GM23248 (cell line): Measurements from ENCODE around the gene COL28A1. TPM values are rescaled to one million over a fixed set of nuclear protein-coding genes. Genes with fewer than 3 reads are reported as not detected.

Experiments used
- DNase-seq: peaks from one replicate; pipeline ENCODE4 v3.0.0-alpha.2; 2015
- H2AFZ ChIP-seq: fragments of 200-600 bp; sonication (generic); 2 replicates; pipeline ENCODE4 v1.6.1; 2016; ENCODE audit warnings: antibody characterized with exemption
- H3F3A ChIP-seq: fragments of 200-600 bp; sonication (generic); 2 replicates; pipeline ENCODE4 v1.6.1; 2016; ENCODE audit warnings: mild to moderate bottlenecking, antibody characterized with exemption, mixed run types; ENCODE audit not compliant: insufficient read depth
- H3K27ac ChIP-seq: fragments of 200-600 bp; sonication (generic); 2 replicates; pipeline ENCODE4 v1.5.1; 2016; ENCODE audit warnings: mild to moderate bottlenecking
- H3K27me3 ChIP-seq: fragments of 200-600 bp; sonication (generic); replicated peaks from 2 replicates; pipeline ENCODE4 v1.6.1; 2016; ENCODE audit warnings: mild to moderate bottlenecking; ENCODE audit not compliant: insufficient read depth
- H3K36me3 ChIP-seq: fragments of 200-600 bp; sonication (generic); 2 replicates; pipeline ENCODE4 v1.6.1; 2016; ENCODE audit warnings: low read depth, mild to moderate bottlenecking
- H3K4me1 ChIP-seq: fragments of 200-600 bp; sonication (generic); 2 replicates; pipeline ENCODE4 v1.6.1; 2016; ENCODE audit warnings: mild to moderate bottlenecking; ENCODE audit not compliant: insufficient read depth
- H3K4me2 ChIP-seq: fragments of 200-600 bp; sonication (generic); one replicate; pipeline ENCODE4 v1.6.1; 2016; ENCODE audit warnings: mild to moderate bottlenecking; ENCODE audit not compliant: unreplicated experiment
- H3K4me3 ChIP-seq: fragments of 200-600 bp; sonication (generic); 2 replicates; pipeline ENCODE4 v1.5.1; 2016; ENCODE audit warnings: mild to moderate bottlenecking
- H3K79me2 ChIP-seq: fragments of 200-600 bp; sonication (generic); 2 replicates; pipeline ENCODE4 v1.6.1; 2016; ENCODE audit warnings: mild to moderate bottlenecking; ENCODE audit not compliant: insufficient read depth
- H3K9ac ChIP-seq: fragments of 200-600 bp; sonication (generic); 2 replicates; pipeline ENCODE4 v1.6.1; 2016; ENCODE audit warnings: mild to moderate bottlenecking
- H3K9me2 ChIP-seq: fragments of 200-600 bp; sonication (generic); 2 replicates; pipeline ENCODE4 v1.6.1; 2016; ENCODE audit warnings: mixed run types, mild to moderate bottlenecking, moderate library complexity; ENCODE audit not compliant: insufficient read depth
- H3K9me3 ChIP-seq: fragments of 200-600 bp; sonication (generic); one replicate; pipeline ENCODE4 v1.6.1; 2017; ENCODE audit warnings: low read depth
- H4K20me1 ChIP-seq: fragments of 200-600 bp; sonication (generic); 2 replicates; pipeline ENCODE4 v1.6.0; 2016; ENCODE audit not compliant: insufficient read depth
- EZH2 ChIP-seq: fragments of 200-600 bp; sonication (generic); IDR thresholded peaks from 2 replicates; pipeline ENCODE4 v1.6.1; 2018; ENCODE audit warnings: antibody characterized with exemption, mild to moderate bottlenecking; ENCODE audit not compliant: insufficient read depth, poor library complexity, severe bottlenecking
- EZH2phosphoT487 ChIP-seq: fragments of 200-600 bp; sonication (generic); IDR thresholded peaks from 2 replicates; pipeline ENCODE4 v1.6.1; 2018; ENCODE audit warnings: antibody characterized with exemption, moderate library complexity, mild to moderate bottlenecking, low read depth; ENCODE audit not compliant: insufficient read depth
- WGBS, 2 experiments: methylation state at CpG; one replicate each; pipeline ENCODE4 v1.1.6; 2015 to 2017; ENCODE audit warnings: low lambda C conversion rate in 2 of 2, low coverage in 1 of 2; ENCODE audit errors: missing lambda C conversion rate in 2 of 2; 5-methylcytosine and 5-hydroxymethylcytosine counted together
- in situ Hi-C: fragments of 300-500 bp; cut with MboI; formaldehyde crosslinking; loops from 2 replicates; pipeline ENCODE4 v1.15.0; 2020
- polyA plus RNA-seq: library from polyadenylated mRNA; unstranded; fragments of >200 nt; fragmentation: Nextera tagmentation; extraction: Ambion mirVana; gene quantifications from 2 replicates; pipeline ENCODE4 v1.2.1, GENCODE V29; 2016
- total RNA-seq: library from RNA; depleted of rRNA; stranded (reverse); fragments of >200 nt; shearing (Covaris generic); gene quantifications from 2 replicates; pipeline ENCODE4 v1.2.3, GENCODE V29; 2014

COL28A1 gene
- total and polyA plus RNA-seq, 2 experiments from 2014 or later = not detected

DNA sequence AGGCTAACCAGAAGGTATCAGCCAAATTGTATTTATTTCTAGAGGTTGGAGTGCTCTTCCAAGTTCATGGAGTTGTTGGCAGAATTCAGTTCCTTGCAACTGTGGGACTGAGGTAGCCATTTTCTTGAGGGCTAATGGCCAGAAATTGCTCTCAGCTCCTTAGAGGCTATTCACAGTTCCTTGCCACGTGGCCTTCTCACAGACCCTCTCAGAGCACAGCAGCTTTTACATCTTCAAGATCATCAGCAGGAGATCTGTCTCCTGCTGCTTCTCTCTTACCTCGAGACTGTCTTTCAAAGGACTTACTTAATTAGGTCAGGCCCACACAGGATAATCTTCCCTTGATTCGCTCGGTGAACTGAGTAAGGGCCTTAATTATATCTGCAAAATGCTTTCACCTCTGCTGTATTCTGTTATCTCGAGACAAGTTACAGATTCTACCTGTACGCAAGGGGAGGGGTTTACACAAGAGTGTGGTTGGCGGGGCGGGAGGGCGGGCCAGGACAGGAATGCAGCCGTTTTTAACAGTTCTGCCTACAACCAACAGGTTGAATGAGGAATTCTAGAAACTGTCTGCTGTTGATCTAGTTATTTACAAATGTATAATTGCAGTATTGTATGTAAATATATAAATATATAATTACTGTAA is 46.0 kb upstream of the COL28A1 start:
- Histone ChIP-seq H3K4me1 (no peaks in the 10 kb centered on the region), H3K36me3 (no peaks in the 10 kb centered on the region), H3K4me2 (no peak overlapping the region), H4K20me1 (no peaks in the 10 kb centered on the region), H3K27ac (no peak overlapping the region), H3K9me3 (no peaks in the 10 kb centered on the region), H3K27me3 (no peaks in the 10 kb centered on the region), H3K9me2 (no peaks in the 10 kb centered on the region), H3K79me2 (peaks cover 6% of the 10 kb centered on the region; the same call in 1 of the 2 replicates), H3K4me3 (no peak overlapping the region), H3F3A (no peaks in the 10 kb centered on the region), H2AFZ (no peak overlapping the region), H3K9ac (no peak overlapping the region)
- in situ Hi-C loops = no loop called here
- WGBS, 2 experiments = 91 to 93% methylated on average over 10 of the region's 10 CpGs
- TF ChIP-seq EZH2phosphoT487 (no peak), EZH2 (no peak)
- no peak for DNase-seq

DNA sequence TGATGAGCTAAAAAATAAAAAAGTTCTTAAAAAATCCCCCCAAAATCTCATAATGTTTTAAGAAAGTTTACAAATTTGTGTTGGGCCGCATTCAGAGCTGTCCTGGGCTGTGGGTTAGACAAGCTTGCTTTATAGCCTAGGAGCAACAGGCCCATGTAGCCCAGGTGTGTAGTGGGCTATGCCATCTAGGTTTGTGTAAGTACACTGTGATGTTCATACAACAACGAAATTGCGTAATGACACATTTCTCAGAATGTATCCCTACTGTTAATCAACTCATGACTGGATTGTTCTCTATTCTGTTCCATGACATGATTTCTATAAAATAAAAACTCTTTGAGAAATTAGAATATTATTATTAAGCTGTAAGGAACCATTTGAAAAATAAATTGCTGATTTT is 44.0 kb upstream of the COL28A1 start:
- Histone ChIP-seq H3K9me3 (no peaks in the 10 kb centered on the region), H3K4me3 (no peak overlapping the region), H3K4me1 (no peaks in the 10 kb centered on the region), H3K4me2 (no peak overlapping the region), H3K79me2 (peaks cover 26% of the 10 kb centered on the region), H2AFZ (no peak overlapping the region), H3K36me3 (no peaks in the 10 kb centered on the region), H3K9me2 (no peaks in the 10 kb centered on the region), H3K27me3 (no peaks in the 10 kb centered on the region), H4K20me1 (no peaks in the 10 kb centered on the region), H3K27ac (no peak overlapping the region), H3K9ac (no peak overlapping the region), H3F3A (no peaks in the 10 kb centered on the region)
- no peak for TF ChIP-seq EZH2phosphoT487
- no peak for TF ChIP-seq EZH2
- no peak for DNase-seq
- in situ Hi-C loops = no loop called here
- 98 to 100% methylated on average over 3 of the region's 3 CpGs for WGBS, 2 experiments

DNA sequence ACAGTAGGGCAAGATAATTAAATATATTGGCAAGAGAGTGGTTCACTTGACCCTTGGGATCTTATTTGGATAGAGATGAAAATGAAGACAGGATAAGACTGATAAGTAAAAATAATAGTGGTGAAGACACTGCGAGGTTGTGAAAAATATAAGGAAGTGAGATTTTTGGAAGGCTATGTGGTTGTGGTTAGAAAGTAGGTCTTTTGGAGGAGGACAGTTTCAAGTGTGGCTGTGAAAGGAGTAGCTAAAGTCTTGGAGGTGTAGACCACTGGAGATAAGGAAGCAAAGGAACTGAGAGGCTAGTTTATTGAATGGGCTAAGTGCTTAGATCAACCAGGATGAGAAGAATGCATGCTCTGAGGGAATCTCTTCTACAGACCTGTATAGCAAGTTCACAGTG is 42.2 kb upstream of the COL28A1 start:
- Histone ChIP-seq H3K9ac (no peak overlapping the region), H3K9me2 (no peaks in the 10 kb centered on the region), H3K9me3 (no peaks in the 10 kb centered on the region), H3F3A (no peaks in the 10 kb centered on the region), H3K27ac (no peak overlapping the region), H3K4me3 (no peak overlapping the region), H3K79me2 (peaks cover 44% of the 10 kb centered on the region), H2AFZ (no peak overlapping the region), H3K27me3 (no peaks in the 10 kb centered on the region), H3K4me1 (no peaks in the 10 kb centered on the region), H4K20me1 (no peaks in the 10 kb centered on the region), H3K4me2 (no peak overlapping the region), H3K36me3 (no peaks in the 10 kb centered on the region; the same call in 1 of the 2 replicates)
- in situ Hi-C loops = no loop called here
- TF ChIP-seq EZH2phosphoT487 = no peak
- no peak for TF ChIP-seq EZH2
- no peak for DNase-seq
- 100% methylated on average over 1 of the region's 1 CpG for WGBS, 2 experiments

DNA sequence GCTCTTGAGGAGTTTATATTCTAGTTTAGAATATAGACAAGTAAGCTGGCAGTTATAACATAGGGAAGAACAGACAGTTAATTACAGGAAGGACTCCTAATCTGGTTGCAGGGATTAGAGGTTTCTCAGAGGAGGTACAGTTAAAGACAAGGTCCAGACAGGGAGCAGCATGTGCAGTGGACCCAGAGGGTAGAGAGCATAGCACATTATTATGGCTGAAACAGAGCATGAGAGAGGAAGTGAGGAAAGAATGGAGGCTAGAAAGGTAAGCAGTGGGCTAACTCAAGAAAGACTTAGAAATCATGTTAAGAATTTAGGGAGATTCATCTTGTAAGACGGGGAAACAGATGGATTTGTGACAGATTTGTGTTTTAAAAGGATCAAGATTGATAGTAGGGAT is 40.7 kb upstream of the COL28A1 start:
- Histone ChIP-seq H4K20me1 (no peaks in the 10 kb centered on the region), H3F3A (no peaks in the 10 kb centered on the region), H3K9ac (no peak overlapping the region), H3K9me2 (0 out of 2 replicates have a peak, but pooled peaks cover 3% of the 10 kb centered on the region), H3K36me3 (no peaks in the 10 kb centered on the region; the same call in 1 of the 2 replicates), H3K27ac (no peak overlapping the region), H3K27me3 (no peaks in the 10 kb centered on the region), H3K9me3 (no peaks in the 10 kb centered on the region), H3K79me2 (peaks cover 59% of the 10 kb centered on the region), H2AFZ (no peak overlapping the region), H3K4me2 (no peak overlapping the region), H3K4me1 (no peaks in the 10 kb centered on the region), H3K4me3 (no peak overlapping the region)
- TF ChIP-seq EZH2 (no peak), EZH2phosphoT487 (no peak)
- in situ Hi-C loops = no loop called here
- 96 to 100% methylated on average over 1 of the region's 1 CpG for WGBS, 2 experiments
- no peak for DNase-seq

DNA sequence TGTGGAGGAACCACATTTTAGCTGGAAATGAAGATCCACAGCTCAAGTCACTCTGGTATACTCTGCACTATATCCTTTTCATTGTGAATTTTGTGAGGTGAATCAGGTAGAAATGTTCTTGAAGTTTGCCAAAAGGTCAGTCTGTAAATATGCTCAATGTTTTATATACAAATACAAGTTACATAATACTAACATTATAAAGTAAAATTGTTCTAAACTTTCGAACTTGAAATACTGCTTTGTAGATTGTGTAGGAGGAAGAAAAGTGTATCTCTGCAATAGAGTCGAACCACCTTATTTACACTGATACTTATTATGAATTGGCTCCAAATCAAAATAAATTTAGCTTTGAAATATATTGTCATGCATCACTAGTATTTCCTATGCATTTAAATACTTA is 38.0 kb upstream of the COL28A1 start:
- in situ Hi-C loops = no loop called here
- H3K9me3 ChIP-seq = no peaks in the 10 kb centered on the region
- 98% methylated on average over 2 of the region's 2 CpGs for WGBS, 2 experiments
- H2AFZ ChIP-seq = no peak overlapping the region
- no peak overlapping the region for H3K4me3 ChIP-seq
- no peak overlapping the region for H3K9ac ChIP-seq
- TF ChIP-seq EZH2phosphoT487 (no peak), EZH2 (no peak)
- H3K9me2 ChIP-seq = 0 out of 2 replicates have a peak, but pooled peaks cover 3% of the 10 kb centered on the region
- H3K4me1 ChIP-seq = 0 out of 2 replicates have a peak, but pooled peaks cover 1% of the 10 kb centered on the region
- H3K27me3 ChIP-seq = no peaks in the 10 kb centered on the region
- no peak overlapping the region for H3K27ac ChIP-seq
- peaks cover 85% of the 10 kb centered on the region for H3K79me2 ChIP-seq
- H3K36me3 ChIP-seq = no peaks in the 10 kb centered on the region; the same call in 1 of the 2 replicates
- no peaks in the 10 kb centered on the region for H3F3A ChIP-seq
- no peak overlapping the region for H3K4me2 ChIP-seq
- H4K20me1 ChIP-seq = no peaks in the 10 kb centered on the region
- no peak for DNase-seq
